Neuron (in vitro differentiated cells): ENCODE measurements around the gene ZDHHC14.

Source experiments
- H2AFZ ChIP-seq: one replicate; pipeline ENCODE4 v1.6.1; 2013; ENCODE audit warnings: low read depth, mild to moderate bottlenecking, inconsistent platforms, low read length, moderate library complexity
- H3K27me3 ChIP-seq: one replicate; pipeline ENCODE4 v1.6.1; 2013; ENCODE audit warnings: low read length; ENCODE audit not compliant: insufficient read depth
- H3K36me3 ChIP-seq: one replicate; pipeline ENCODE4 v1.6.1; 2013; ENCODE audit warnings: low read length; ENCODE audit not compliant: insufficient read depth
- H3K4me1 ChIP-seq: one replicate; pipeline ENCODE4 v1.6.1; 2013; ENCODE audit warnings: low read length; ENCODE audit not compliant: insufficient read depth
- H3K4me3 ChIP-seq: 2 replicates; pipeline ENCODE4 v1.5.1; 2013; ENCODE audit warnings: mild to moderate bottlenecking, low read length, moderate library complexity
- H3K9me3 ChIP-seq: one replicate; pipeline ENCODE4 v1.6.1; 2013; ENCODE audit warnings: low read length

ZDHHC14 gene

DNA sequence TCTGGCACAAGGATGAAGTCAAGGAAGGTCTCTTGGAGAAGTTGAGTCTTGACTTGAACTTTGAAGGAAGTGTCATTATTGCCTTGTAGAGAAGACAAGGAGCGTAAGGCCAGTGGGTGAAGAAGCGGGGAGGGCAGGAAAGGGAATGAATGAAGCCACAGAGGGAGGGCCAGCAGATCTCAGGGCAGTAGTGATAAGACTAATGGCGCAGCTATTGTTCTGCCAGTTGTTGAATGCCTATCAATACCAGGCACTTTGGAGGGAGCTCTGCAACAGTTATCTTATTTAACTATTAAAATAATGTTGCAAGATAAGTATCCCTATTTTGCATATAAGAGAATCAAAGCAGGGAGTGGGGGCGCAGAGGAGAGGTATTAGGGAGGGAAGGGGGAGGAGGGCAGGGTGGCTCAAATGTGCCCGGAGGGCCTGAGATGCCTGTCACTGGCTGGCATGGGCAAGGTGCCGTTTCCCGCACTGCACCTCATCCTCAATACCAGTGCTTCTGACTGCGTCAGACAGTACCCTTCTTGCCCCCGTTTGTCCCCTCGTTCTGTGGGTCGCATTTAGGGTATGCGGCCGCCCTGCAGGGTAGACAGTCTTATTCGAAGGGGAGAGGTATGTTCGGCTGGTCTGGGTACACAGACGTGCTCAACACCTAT, 109.8 kb downstream of the ZDHHC14 start:
- Histone ChIP-seq H3K4me3 (no peak overlapping the region), H2AFZ (no peak overlapping the region), H3K4me1 (no peaks in the 10 kb centered on the region), H3K9me3 (no peaks in the 10 kb centered on the region), H3K36me3 (no peaks in the 10 kb centered on the region), H3K27me3 (no peaks in the 10 kb centered on the region)

DNA sequence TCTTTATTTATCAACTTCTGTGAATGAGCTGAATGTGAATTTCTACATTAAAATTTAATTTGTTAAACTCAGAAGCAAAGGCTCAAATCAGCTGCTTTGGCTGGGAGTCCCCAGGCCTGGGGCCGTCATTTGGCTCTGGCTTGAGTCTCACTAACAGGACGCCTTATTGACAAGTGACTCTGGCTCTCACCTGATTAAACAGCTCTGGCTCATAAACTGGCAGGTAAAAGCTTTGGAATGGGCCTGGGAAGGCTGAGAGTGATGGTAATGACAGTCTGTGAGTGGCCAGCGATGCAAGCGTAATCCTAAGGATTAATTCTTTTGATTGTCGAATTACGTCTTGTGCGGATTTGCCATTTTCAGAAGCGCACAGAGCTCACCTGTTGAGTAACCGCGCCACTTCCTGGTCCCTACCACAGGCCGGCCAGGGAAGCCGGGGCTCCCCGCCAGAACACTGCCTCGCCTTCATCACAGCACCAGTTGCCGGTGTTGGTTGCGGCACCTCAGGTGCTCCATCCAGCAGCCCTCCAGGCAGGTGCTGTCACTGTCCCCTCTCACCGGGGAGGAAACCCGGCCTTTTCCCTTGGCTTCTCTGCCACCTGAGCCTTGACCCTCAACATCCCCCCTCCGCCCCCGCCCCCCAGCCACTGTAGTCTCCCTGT, 110.7 kb downstream of the ZDHHC14 start:
- Histone ChIP-seq H3K9me3 (peaks cover 2% of the 10 kb centered on the region), H3K27me3 (no peaks in the 10 kb centered on the region), H3K4me1 (no peaks in the 10 kb centered on the region), H3K4me3 (no peak overlapping the region), H3K36me3 (no peaks in the 10 kb centered on the region), H2AFZ (no peak overlapping the region)

DNA sequence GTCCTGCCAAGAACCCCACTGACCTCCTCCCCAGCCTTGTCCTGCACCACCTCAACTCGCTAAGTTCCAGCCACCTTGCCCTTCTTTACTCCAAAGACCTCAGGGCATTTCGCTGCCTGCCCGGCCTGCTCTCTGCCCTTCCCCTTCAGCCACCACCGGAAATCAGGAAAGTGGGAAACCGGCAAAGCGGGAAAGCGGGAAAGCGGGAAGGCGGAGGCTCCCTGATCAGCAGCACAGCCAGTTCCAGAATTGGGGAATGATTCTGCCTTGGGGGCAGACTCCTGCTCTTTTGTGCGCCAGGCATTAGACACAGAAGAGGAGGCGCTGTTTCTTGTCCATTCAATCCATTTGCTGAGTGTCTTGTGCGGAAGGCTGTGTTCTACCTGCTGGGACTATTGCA, 111.3 kb downstream of the ZDHHC14 start:
- H3K4me1 ChIP-seq: no peaks in the 10 kb centered on the region
- H3K4me3 ChIP-seq: no peak overlapping the region
- H3K27me3 ChIP-seq: no peaks in the 10 kb centered on the region
- H3K36me3 ChIP-seq: no peaks in the 10 kb centered on the region
- no peak overlapping the region for H2AFZ ChIP-seq
- peaks cover 4% of the 10 kb centered on the region for H3K9me3 ChIP-seq

DNA sequence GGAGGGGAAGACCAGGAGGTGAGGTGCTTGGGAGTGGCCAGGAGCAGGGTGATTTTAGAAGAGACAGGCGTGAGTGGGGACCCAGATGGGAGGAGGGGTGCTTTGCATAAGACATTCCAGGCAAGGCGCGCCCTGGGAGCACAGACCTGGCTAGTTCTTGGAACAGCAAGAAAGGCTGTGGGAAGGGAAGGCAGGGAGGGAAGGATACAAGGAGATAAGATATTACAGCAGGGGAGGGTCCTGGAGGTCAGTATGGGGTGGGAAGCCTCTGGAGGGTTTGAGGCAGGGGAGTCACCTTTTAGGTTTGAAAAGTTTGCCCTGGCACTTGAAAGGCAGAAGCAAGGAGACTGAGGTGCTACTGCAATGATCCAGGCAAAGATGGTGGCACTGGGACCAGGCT, 111.8 kb downstream of the ZDHHC14 start:
- H2AFZ ChIP-seq: no peak overlapping the region
- H3K4me3 ChIP-seq: no peak overlapping the region

DNA sequence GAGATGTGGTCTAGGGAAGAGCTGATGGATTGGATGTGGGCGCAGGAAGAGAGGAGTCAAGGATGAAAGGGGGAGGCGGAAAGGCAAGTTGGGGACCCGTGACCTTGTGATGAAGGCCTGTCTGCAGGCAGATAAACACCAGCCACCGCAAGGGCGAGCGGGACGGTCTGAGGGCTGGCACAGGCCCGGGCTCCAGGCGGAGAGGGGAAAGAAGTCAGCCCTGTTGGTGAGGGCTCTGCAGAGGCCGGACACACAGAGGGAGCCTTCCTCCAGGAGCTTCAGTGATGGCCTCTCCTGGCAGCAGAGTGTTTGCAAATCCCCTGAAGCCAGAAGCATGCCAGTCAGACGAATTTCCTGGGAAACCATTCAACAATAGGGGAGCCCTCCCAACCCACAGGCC, 112.2 kb downstream of the ZDHHC14 start:
- Histone ChIP-seq H3K4me1 (no peaks in the 10 kb centered on the region), H3K36me3 (no peaks in the 10 kb centered on the region), H3K27me3 (no peaks in the 10 kb centered on the region), H3K4me3 (no peak overlapping the region), H3K9me3 (peaks cover 4% of the 10 kb centered on the region), H2AFZ (no peak overlapping the region)

More for the DNA sequence above, 111.8 kb downstream of the ZDHHC14 start:
- Histone ChIP-seq H3K27me3 (no peaks in the 10 kb centered on the region), H3K4me1 (no peaks in the 10 kb centered on the region), H3K9me3 (peaks cover 4% of the 10 kb centered on the region), H3K36me3 (no peaks in the 10 kb centered on the region)

DNA sequence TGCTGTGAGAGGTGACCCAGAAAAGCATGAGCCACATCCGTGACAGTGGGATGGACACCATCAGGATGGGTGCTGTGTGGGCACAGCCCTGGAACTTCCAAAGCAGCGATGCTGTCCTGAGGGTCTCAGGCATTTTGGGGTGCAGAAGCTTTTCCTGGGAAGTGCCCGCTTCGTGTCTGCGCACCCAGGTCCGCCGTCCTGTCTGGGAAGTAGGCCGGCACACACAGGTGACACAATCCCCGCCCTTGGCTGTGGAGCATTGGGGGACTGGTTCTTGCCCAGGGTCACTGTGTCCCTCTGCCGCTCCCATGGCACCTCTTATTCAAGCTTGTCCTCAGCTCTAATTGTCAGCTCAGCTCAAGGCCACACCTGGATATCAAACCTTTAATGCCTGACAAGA, 112.6 kb downstream of the ZDHHC14 start:
- no peak overlapping the region for H2AFZ ChIP-seq
- no peaks in the 10 kb centered on the region for H3K27me3 ChIP-seq
- H3K4me3 ChIP-seq: no peak overlapping the region
- no peaks in the 10 kb centered on the region for H3K4me1 ChIP-seq
- H3K9me3 ChIP-seq: peaks cover 4% of the 10 kb centered on the region
- no peaks in the 10 kb centered on the region for H3K36me3 ChIP-seq

DNA sequence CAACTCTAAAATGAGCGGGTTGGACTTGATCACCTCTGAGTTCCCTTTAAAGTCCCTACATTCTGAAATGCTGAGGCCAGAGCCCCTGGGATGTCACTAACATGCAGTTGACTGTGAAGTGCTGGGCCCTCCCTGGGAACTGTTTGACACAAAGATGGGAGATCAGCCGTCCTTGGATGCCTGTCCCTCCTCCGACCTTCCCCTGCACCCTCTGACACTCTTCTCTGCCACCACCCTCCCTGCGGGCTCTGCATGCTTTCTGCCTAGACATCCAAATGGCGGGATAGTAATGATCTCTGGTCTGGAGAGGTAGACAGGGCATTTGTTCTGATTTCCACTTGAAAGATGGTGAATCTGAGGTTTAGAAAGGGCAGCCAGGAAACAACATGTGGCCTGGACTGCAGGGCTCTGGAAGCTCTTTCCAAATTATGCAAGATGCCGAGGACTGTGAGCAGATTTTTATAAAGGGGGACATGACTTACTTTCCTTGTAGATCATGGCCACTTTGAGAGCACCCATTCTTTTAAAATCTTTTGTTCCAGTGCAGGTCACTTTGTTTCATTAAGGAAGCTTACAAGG, 113.2 kb downstream of the ZDHHC14 start:
- H3K4me1 ChIP-seq: no peaks in the 10 kb centered on the region
- no peak overlapping the region for H3K4me3 ChIP-seq
- H3K9me3 ChIP-seq: peaks cover 4% of the 10 kb centered on the region
- no peaks in the 10 kb centered on the region for H3K27me3 ChIP-seq
- H2AFZ ChIP-seq: no peak overlapping the region
- no peaks in the 10 kb centered on the region for H3K36me3 ChIP-seq

DNA sequence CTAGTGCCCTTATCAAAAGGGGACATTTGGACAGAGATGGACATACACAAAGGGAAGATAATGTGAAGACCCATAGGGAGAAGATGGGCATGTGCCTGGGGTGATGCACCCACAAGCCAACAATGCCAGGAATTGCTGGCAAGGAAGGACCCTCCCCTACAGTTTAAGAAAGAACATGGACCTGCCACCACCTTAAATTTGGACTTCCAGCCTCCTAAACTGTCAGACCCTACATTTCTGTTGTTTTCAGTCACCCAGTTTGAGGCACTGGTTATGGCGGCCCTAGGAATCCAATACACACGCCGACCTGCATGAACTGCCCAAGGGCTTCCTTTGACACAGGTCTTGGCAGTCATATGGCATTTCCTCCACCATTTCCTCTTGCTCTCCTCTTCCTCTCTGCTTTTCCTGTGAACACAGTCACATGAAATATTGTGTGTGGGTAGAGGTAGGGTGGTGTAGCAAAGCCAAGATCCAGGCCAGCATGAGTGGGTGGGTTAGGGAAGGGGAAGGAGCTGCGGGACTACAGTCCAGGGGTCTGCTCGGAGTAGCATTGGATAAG, 115.6 kb downstream of the ZDHHC14 start:
- H3K27me3 ChIP-seq: no peaks in the 10 kb centered on the region

DNA sequence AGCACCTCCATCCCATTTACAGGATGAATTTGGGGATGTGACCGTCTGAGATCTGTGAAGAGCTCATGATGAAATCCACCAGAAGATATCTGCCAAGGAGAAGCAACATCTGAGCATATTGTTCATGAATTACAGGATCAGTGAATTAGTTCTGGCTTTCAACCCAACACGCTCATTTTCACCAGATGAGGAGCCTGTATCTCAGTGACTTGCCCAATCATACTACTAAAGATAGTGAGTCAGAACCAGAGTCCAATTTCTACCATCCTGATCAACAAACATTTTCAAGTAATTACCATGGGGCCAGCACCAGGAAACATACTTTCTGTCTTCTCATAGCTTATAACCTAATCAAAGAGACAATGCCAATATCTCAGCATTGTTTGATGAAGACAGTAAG, 116.6 kb downstream of the ZDHHC14 start:
- peaks cover 4% of the 10 kb centered on the region for H3K9me3 ChIP-seq

More for the DNA sequence above, 115.6 kb downstream of the ZDHHC14 start:
- Histone ChIP-seq H3K36me3 (no peaks in the 10 kb centered on the region), H3K4me1 (no peaks in the 10 kb centered on the region), H3K4me3 (no peak overlapping the region), H2AFZ (no peak overlapping the region), H3K9me3 (peaks cover 4% of the 10 kb centered on the region)

DNA sequence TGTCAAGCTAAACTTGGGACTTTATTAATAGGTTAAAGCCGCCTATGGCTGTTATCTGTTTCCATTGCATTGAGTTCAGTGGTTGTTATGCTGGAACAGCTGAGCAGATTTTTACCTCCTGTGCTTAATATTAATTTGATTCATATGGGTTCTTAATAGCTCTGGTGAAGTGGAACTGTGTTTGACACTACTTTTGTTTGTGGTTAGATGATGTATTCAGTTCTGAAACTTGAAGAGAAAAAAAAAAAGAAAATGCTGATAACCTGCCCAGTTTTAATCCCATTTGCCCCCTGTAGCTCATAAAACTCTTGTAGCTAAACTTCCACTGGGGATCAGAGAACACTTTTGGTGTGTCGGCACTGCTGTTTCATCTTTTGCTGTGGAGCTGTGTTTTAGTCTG, 117.8 kb downstream of the ZDHHC14 start:
- H2AFZ ChIP-seq: no peak overlapping the region
- H3K9me3 ChIP-seq: peaks cover 4% of the 10 kb centered on the region
- no peak overlapping the region for H3K4me3 ChIP-seq
- no peaks in the 10 kb centered on the region for H3K4me1 ChIP-seq
- H3K36me3 ChIP-seq: no peaks in the 10 kb centered on the region
- H3K27me3 ChIP-seq: no peaks in the 10 kb centered on the region

More for the DNA sequence above, 116.6 kb downstream of the ZDHHC14 start:
- H2AFZ ChIP-seq: no peak overlapping the region
- H3K36me3 ChIP-seq: no peaks in the 10 kb centered on the region
- no peaks in the 10 kb centered on the region for H3K4me1 ChIP-seq
- no peaks in the 10 kb centered on the region for H3K27me3 ChIP-seq
- no peak overlapping the region for H3K4me3 ChIP-seq

DNA sequence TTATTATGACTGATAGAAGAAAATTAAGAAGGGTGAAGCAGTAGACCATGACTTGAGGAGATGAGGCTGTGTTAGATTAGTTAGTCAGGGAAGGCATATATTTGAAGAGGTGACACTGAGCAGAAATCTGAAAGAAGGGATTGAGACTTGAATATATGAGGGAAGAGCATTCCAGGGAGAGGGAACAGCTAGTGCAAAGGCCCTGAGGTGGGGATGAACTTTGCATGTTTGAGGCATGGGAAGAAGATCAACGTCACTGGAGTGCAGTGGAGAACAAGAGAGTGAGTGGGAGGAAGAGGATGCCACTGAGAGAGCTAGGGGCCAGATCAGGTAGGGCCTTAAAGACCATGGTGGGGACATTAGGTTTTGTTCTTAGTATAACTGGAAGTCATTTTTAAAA, 119.0 kb downstream of the ZDHHC14 start:
- H3K36me3 ChIP-seq: no peaks in the 10 kb centered on the region
- peaks cover 4% of the 10 kb centered on the region for H3K9me3 ChIP-seq
- no peak overlapping the region for H2AFZ ChIP-seq
- no peaks in the 10 kb centered on the region for H3K4me1 ChIP-seq
- H3K27me3 ChIP-seq: no peaks in the 10 kb centered on the region
- H3K4me3 ChIP-seq: no peak overlapping the region

DNA sequence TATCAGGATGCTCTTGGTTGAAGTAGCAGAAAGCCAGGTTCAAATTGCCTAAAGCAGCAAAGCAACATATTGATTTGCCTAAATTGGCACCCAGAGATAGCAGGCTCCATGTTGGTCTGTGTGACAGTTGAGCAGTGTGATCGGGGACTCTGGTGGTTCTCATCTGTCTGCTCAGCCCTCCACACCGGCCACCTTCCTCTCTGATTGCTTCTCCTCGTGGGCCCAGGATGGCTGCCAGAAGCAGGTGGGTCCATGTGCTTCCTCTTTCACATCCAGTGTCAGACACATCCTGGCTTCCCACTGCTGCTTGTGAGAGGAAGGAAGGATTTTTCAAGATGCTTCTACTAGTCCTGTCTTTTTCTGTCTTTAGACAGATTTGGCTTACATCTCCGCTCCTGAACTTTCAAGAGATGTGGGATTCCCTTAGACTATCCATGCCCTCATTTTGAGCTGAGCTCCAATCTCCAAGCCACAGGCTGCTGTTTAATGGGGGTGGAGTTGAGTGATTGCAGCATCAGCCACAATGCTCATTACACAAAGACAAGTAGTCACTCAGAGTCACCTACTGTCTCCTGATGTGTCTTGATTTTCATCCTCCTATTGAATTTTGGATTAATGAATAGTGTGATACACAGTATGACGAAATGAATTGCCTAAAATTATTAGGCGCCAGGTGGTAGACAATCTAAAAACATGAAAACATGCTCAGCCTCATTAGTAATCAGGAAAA, 122.2 kb downstream of the ZDHHC14 start:
- Histone ChIP-seq H3K36me3 (no peaks in the 10 kb centered on the region), H3K4me3 (no peak overlapping the region), H3K9me3 (no peaks in the 10 kb centered on the region), H3K27me3 (no peaks in the 10 kb centered on the region), H3K4me1 (no peaks in the 10 kb centered on the region), H2AFZ (no peak overlapping the region)
